ENCODE data around the gene PRDM16. TPM values are rescaled to one million over a fixed set of nuclear protein-coding genes. Genes with fewer than 3 reads are reported as not detected.

The PRDM16 gene
- total RNA-seq, 1 experiment from 2014 or later = not detected

- peak; percentile 43 for DNase-seq (ENCODE audit: low spot score)
Measured at GRCh38 chr1:3459051-3459908, 390.3 kb downstream of the PRDM16 start.

GRCh38 chr1:3459940-3460671 is 391.1 kb downstream of the PRDM16 start:
- peak; percentile 87 for DNase-seq (ENCODE audit: low spot score)

- DNase-seq (ENCODE audit: low spot score) = peak; percentile 34
Measured at GRCh38 chr1:3460672-3461131, 391.7 kb downstream of the PRDM16 start.

GRCh38 chr1:3461238-3461933 is 392.4 kb downstream of the PRDM16 start:
- DNase-seq (ENCODE audit: low spot score) = no peak

- DNase-seq (ENCODE audit: low spot score) = no peak
Measured at GRCh38 chr1:3461934-3462275, 392.9 kb downstream of the PRDM16 start.

- DNase-seq (ENCODE audit: low spot score) = no peak
Measured at GRCh38 chr1:3462356-3463012, 393.5 kb downstream of the PRDM16 start.

- DNase-seq (ENCODE audit: low spot score) = no peak
Measured at GRCh38 chr1:3463013-3463385, 394.0 kb downstream of the PRDM16 start.

GRCh38 chr1:3463408-3463863 is 394.4 kb downstream of the PRDM16 start:
- DNase-seq (ENCODE audit: low spot score) = no peak

- no peak for DNase-seq (ENCODE audit: low spot score)
Measured at GRCh38 chr1:3463891-3464648, 395.1 kb downstream of the PRDM16 start.

GRCh38 chr1:3464649-3465025 is 395.6 kb downstream of the PRDM16 start:
- no peak for DNase-seq (ENCODE audit: low spot score)

- DNase-seq (ENCODE audit: low spot score) = no peak
Measured at GRCh38 chr1:3465091-3465934, 396.3 kb downstream of the PRDM16 start.

GRCh38 chr1:3465935-3466321 is 396.9 kb downstream of the PRDM16 start:
- DNase-seq (ENCODE audit: low spot score) = no peak

GRCh38 chr1:3466366-3467075 is 397.5 kb downstream of the PRDM16 start:
- DNase-seq (ENCODE audit: low spot score) = no peak

GRCh38 chr1:3467096-3468036 is 398.4 kb downstream of the PRDM16 start:
- DNase-seq (ENCODE audit: low spot score) = no peak

GRCh38 chr1:3468236-3469103 is 399.5 kb downstream of the PRDM16 start:
- DNase-seq (ENCODE audit: low spot score) = no peak

- DNase-seq (ENCODE audit: low spot score) = no peak
Measured at GRCh38 chr1:3469104-3469848, 400.3 kb downstream of the PRDM16 start.

Measured in HT-29 (cell line).